ENCODE data around the gene ZNF556.
"Not testable (repeated sequence)": the region's sequence is repeated elsewhere in the genome, so short reads cannot be mapped to it uniquely, and the experiment has no call there.

The ZNF556 gene

GRCh38 chr19:2853015-2853606, 14.0 kb upstream of the ZNF556 start:
- no peak for DNase-seq (ENCODE audit: low spot score)

- no peak for DNase-seq (ENCODE audit: low spot score)
These were observed 12.3 kb upstream of the ZNF556 start for GRCh38 chr19:2854849-2855248.

GRCh38 chr19:2856457-2857050, 10.6 kb upstream of the ZNF556 start:
- no peak for DNase-seq (ENCODE audit: low spot score)

- DNase-seq (ENCODE audit: low spot score): no peak
These were observed 8.3 kb upstream of the ZNF556 start for GRCh38 chr19:2858864-2859263.

GRCh38 chr19:2863816-2864215, 3.3 kb upstream of the ZNF556 start:
- no peak for DNase-seq (ENCODE audit: low spot score)

GRCh38 chr19:2865334-2866100, 1.6 kb upstream of the ZNF556 start:
- no peak for DNase-seq (ENCODE audit: low spot score)

GRCh38 chr19:2866495-2867024, 575 bp upstream of the ZNF556 start:
- DNase-seq (ENCODE audit: low spot score): no peak

GRCh38 chr19:2869618-2870017, 2.5 kb downstream of the ZNF556 start:
- no peak for DNase-seq (ENCODE audit: low spot score)

- not testable (repeated sequence) for DNase-seq (ENCODE audit: low spot score)
These were observed 5.0 kb downstream of the ZNF556 start for GRCh38 chr19:2872175-2872574.

- DNase-seq (ENCODE audit: low spot score): no peak
These were observed 10.5 kb downstream of the ZNF556 start for GRCh38 chr19:2877398-2878331.

GRCh38 chr19:2883686-2884439, 16.7 kb downstream of the ZNF556 start:
- no peak for DNase-seq (ENCODE audit: low spot score)

GRCh38 chr19:2885736-2886135, 18.6 kb downstream of the ZNF556 start:
- no peak for DNase-seq (ENCODE audit: low spot score)

- peak; percentile 73 for DNase-seq (ENCODE audit: low spot score)
These were observed 20.3 kb downstream of the ZNF556 start for GRCh38 chr19:2887391-2887914.

GRCh38 chr19:2888731-2889224, 21.6 kb downstream of the ZNF556 start:
- DNase-seq (ENCODE audit: low spot score): no peak

GRCh38 chr19:2890531-2890930, 23.4 kb downstream of the ZNF556 start:
- DNase-seq (ENCODE audit: low spot score): not testable (repeated sequence)

- no peak for DNase-seq (ENCODE audit: low spot score)
These were observed 29.6 kb downstream of the ZNF556 start for GRCh38 chr19:2896694-2897093.

- peak; percentile 98 for DNase-seq (ENCODE audit: low spot score)
These were observed 33.4 kb downstream of the ZNF556 start, which contains the start of gene ZNF57 for GRCh38 chr19:2900296-2901252. ZNF57 (plus strand) TSS chr19:2900928; CDS start chr19:2901046, 118 bp downstream.

GRCh38 chr19:2902590-2903218, 35.6 kb downstream of the ZNF556 start:
- no peak for DNase-seq (ENCODE audit: low spot score)

- not testable (repeated sequence) for DNase-seq (ENCODE audit: low spot score)
These were observed 36.2 kb downstream of the ZNF556 start for GRCh38 chr19:2903326-2903725.
